ENCODE measurements around the gene SARS2. TPM values are rescaled to one million over a fixed set of nuclear protein-coding genes. Genes with fewer than 3 reads are reported as not detected.
"Not testable (repeated sequence)": the region's sequence is repeated elsewhere in the genome, so short reads cannot be mapped to it uniquely, and the experiment has no call there.

Gene SARS2
- total and polyA plus RNA-seq, 7 donors: 13.3 to 19.8 (median 17.0) TPM

DNA sequence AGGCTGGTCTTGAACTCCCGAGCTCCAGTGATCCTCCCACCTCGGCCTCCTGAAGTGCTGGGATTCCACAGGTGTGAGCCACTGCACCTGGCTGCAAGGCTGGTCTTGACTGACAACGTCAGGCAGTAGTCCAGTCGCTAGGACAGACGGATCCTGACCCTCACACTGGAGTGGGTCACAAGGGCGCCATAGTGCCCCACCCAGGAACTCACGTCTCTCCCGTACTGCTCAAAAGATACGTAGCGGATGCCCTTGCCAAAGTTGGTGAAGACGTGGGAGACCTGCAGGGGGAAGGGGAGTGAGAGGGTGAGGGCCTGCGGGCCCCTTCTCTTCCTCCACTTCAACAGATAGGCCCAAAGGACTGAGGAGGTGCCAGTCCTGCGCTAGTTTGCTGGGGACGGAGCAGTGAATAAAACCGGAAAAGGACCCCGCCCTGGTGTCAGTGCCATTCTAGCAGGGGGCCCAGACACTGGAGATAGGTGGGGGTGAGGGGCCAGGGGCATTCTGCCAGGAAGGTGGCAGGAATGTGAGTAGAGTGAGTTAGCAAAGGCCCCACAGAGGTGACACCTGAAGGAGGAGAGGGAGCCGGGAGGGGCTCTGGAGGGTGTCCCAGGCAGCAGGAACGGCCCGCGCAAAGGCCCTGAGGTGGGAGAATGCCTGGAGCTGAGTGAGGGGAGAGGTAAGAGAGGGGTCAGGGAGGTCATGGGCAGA, 12.1 kb upstream of the SARS2 start:
- DNase-seq: no peak
- H3K9me3 ChIP-seq: no peaks in the 10 kb centered on the region
- peak in 1 of 4 donors; percentile 27 for ATAC-seq
- intact Hi-C loops (cut with DNase I): no loop called here
- H3K4me1 ChIP-seq: no peaks in the 10 kb centered on the region
- no peak overlapping the region for H3K4me3 ChIP-seq
- TF ChIP-seq CTCF (IDR thresholded peaks at IDR 0.05): no peak
- H3K27me3 ChIP-seq (ENCODE audit: insufficient read depth in 3 of 3, low read length in 2 of 3): no peaks in the 10 kb centered on the region
- H3K36me3 ChIP-seq (ENCODE audit: insufficient read depth in 1 of 2, low read depth in 1 of 2): no peaks in the 10 kb centered on the region
- WGBS, 3 donors: 81 to 87% (median 84%) methylated on average over 20 of the region's 20 CpGs
- H3K27ac ChIP-seq: no peak overlapping the region

DNA sequence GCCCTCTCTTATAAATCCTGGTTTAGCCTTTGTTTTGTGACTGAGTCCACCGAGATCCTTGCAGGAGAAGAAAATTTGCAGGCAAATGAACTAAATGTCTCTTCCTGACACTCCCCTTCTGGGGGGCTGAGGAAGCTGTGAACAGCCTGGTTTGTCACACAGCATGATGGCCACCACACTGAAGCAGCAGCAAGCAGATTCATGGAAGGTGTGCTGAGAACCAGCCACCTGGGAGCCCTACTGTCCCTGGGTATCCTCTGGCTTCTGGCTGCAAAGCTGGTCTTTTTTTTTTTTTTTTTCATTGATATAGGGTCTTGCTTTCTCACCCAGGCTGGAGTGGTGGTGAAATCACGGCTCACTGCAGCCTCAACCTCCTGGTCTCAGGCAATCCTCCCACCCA, 11.4 kb upstream of the SARS2 start:
- Histone ChIP-seq H3K9me3 (no peaks in the 10 kb centered on the region), H3K4me1 (no peaks in the 10 kb centered on the region), H3K27me3 (ENCODE audit: insufficient read depth in 3 of 3, low read length in 2 of 3) (no peaks in the 10 kb centered on the region), H3K4me3 (no peak overlapping the region), H3K36me3 (ENCODE audit: insufficient read depth in 1 of 2, low read depth in 1 of 2) (no peaks in the 10 kb centered on the region), H3K27ac (no peak overlapping the region)
- DNase-seq: no peak
- intact Hi-C loops (cut with DNase I): no loop called here
- 72 to 79% (median 73%) methylated on average over 2 of the region's 2 CpGs for WGBS, 3 donors
- TF ChIP-seq CTCF (IDR thresholded peaks at IDR 0.05): no peak
- ATAC-seq: no peak

DNA sequence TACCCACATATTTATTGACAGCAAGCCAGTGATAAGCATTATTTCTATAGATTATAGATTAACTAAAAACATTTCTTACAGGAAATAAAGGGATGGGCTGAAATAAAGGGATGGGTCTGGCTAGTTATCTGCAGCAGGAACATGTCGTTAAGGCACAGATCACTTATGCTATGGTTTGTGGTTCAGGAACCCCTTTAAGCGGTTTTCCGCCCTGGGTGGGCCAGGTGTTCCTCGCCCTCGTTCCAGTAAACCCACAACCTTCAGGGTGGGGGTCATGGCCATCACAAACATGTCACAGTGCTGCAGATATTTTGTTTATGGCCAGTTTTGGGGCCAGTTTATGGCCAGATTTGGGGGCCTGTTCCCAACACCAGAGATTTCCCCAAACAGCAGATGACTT, 10.9 kb upstream of the SARS2 start:
- H3K4me1 ChIP-seq; intact Hi-C loops (cut with DNase I); H3K36me3 ChIP-seq (ENCODE audit: insufficient read depth in 1 of 2, low read depth in 1 of 2); H3K4me3 ChIP-seq; ATAC-seq; H3K9me3 ChIP-seq; H3K27me3 ChIP-seq (ENCODE audit: insufficient read depth in 3 of 3, low read length in 2 of 3); H3K27ac ChIP-seq; DNase-seq: not testable (repeated sequence)
- WGBS, 3 donors: 79 to 88% (median 79%) methylated on average over 5 of the region's 5 CpGs

- no peaks in the 10 kb centered on the region for H3K36me3 ChIP-seq (ENCODE audit: insufficient read depth in 1 of 2, low read depth in 1 of 2)
- no peaks in the 10 kb centered on the region for H3K9me3 ChIP-seq
- ATAC-seq (no peak), DNase-seq (no peak)
- no peak overlapping the region for H3K4me3 ChIP-seq
- no peaks in the 10 kb centered on the region for H3K4me1 ChIP-seq
- H3K27ac ChIP-seq: no peak overlapping the region
- intact Hi-C loops (cut with DNase I): no loop called here
- no peaks in the 10 kb centered on the region for H3K27me3 ChIP-seq (ENCODE audit: insufficient read depth in 3 of 3, low read length in 2 of 3)
- no peak for TF ChIP-seq CTCF (IDR thresholded peaks at IDR 0.05)
- 59 to 64% (median 61%) methylated on average over 5 of the region's 5 CpGs for whole genome bisulfite sequencing, 3 donors
Measured at GRCh38 chr19:38939957-38940356, 9.4 kb upstream of the SARS2 start.

GRCh38 chr19:38933544-38933943, 3.0 kb upstream of the SARS2 start:
- no peak for TF ChIP-seq CTCF (IDR thresholded peaks at IDR 0.05)
- Histone ChIP-seq H3K9me3 (no peaks in the 10 kb centered on the region), H3K4me3 (no peak overlapping the region), H3K36me3 (ENCODE audit: insufficient read depth in 1 of 2, low read depth in 1 of 2) (peaks cover 0 to 24% of the 10 kb centered on the region in 2 donors), H3K4me1 (peaks cover 18% of the 10 kb centered on the region), H3K27ac (no peak overlapping the region), H3K27me3 (ENCODE audit: insufficient read depth in 3 of 3, low read length in 2 of 3) (no peaks in the 10 kb centered on the region)
- ATAC-seq: no peak
- intact Hi-C loops (cut with DNase I): loop anchor here in 1 of 2 donors (5.0 kb wide), 1 partner anchor 201 kb away; no protein-coding TSS in a partner anchor
- DNase-seq: no peak
- 88 to 89% (median 89%) methylated on average over 4 of the region's 4 CpGs for WGBS, 3 donors

Measured in psoas muscle (tissue), 8 donors.